GM10847 (cell line): ENCODE data around the gene NMNAT2.

ENCODE experiments used
- POLR2A ChIP-seq: IDR thresholded peaks from 2 replicates; pipeline ENCODE4 v1.6.1; 2011; ENCODE audit not compliant: insufficient read length; ENCODE audit errors: extremely low read depth

Gene NMNAT2

GRCh38 chr1:183355181-183355580, 63.0 kb downstream of the NMNAT2 start:
- no peak for TF ChIP-seq POLR2A

DNA sequence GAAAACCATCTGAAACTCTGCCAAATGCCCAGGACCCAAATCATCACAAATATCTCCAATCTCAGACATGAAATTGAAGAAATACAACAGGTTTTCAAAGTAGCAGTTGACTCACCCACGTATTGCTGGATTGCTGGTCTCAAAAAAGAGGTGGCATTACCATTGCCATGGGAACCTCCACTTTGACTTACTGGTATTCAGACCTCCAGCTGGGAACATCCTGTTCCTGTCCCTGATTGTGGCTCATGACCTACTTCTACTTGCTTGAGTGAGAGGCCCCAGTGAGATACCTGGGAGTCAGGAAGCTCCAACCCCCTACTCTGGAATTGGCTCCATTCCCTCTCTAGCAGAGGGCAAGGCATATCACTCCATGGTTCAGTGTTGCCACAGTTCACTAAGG, 64.6 kb downstream of the NMNAT2 start:
- no peak for TF ChIP-seq POLR2A

DNA sequence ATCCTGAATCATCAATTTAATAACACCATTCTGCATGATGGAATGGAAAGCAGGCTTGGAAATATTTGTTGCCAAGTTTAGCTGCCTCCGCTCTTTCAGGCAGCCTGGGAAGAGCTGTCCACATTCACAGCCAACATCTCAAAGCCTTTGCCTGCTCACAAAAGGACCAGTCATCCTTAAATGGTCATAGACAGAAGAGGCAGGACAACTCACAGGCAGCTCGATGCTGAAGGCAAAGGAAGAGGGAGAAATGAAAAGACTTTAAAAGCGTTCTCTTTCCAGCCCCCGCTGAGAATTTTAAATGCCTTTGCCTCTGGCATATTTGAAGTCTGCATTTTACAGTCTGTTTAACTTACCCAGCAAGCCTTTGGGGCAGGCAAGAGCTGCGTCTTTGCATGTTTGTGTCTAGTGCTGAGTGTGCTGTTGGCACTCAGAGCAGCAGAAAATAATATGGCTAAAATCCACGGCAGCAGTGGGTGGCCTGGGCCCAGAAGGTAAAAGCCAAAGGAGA, 68.9 kb downstream of the NMNAT2 start:
- TF ChIP-seq POLR2A = no peak

DNA sequence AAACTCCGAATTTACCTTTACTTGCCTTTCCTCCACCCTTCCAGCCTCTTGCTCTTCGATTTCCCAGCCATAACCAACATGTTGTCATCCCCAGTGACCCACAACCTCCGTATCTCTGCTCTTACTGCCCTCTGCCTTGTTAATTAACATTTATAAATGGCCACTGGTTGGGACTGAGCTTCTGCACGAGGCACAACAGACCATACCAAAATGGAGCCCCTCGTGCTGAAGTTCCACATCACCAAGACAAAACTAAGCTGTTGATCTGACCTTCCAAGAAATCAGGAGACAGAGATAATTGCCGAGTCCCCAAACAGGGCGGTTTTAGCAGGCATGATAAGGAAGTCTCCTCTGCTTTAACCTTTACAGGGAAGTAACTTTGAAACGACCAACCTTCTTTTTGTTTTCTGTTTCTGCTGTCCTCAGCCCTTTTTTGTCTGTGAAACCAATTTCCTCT, 71.9 kb downstream of the NMNAT2 start:
- TF ChIP-seq POLR2A = no peak

DNA sequence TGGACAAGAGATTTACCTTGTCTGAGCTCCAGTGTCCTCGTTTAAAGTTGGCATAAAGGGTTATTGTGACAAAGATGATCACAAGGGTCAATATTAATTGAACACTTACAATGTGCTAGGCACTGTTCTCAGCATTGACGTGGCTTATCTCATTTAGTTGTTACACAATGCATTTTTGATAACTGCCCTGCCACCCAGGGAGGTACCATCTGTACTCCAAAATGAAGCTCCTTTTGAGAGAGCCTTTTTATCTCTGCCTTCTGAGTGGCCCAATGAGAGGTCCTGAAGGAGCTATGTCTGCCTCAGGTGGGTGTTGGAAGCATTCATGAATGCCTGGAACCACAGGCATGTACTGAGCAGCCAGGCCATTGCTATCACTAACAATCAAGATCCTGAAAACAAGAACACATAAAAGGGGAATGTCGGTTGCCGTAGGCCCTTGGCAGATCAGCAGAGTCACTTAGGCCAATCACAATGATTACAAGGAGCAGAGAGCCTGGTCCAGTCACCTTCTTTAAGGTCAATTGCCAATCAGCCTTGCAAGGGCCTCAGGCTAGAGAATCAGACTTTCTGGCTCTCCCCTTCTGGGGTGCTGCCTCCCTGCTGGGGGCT, 78.5 kb downstream of the NMNAT2 start:
- TF ChIP-seq POLR2A = no peak

DNA sequence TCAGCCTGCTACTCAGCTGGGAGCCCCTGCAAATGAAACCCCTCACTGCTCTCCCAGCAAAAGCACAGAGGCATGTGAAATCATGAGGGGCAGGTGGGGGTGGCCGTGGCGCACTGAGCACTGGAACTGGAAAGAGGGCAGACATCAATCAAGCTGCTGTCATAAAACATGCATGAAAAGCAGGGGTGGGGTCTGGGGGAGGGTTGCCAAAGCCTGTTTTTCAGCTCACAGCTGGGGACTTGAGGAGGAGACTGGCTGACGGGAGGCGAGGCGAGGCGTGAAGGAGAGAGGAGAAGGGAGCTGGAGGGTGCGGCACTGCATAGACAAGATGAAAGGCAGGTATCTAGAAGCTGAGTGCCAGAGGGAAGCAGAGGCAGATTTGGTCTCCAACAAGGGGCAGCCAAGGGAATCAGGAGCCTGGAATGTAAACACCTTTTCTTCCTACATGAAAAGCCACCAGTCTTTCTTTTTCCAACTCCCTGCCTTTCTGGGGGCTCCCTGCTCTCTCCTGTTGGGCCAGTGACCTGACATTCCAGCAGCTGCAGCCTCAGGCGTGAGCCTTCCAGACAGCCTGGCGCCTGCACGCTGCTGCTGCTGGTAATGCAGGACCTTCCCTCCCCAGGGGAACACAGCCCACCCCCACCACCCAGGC, 87.0 kb downstream of the NMNAT2 start:
- TF ChIP-seq POLR2A = no peak

- TF ChIP-seq POLR2A = no peak
Measured at GRCh38 chr1:183330335-183330734, 87.8 kb downstream of the NMNAT2 start.

GRCh38 chr1:183328371-183328770, 89.8 kb downstream of the NMNAT2 start:
- TF ChIP-seq POLR2A = no peak

- TF ChIP-seq POLR2A = no peak
Measured at GRCh38 chr1:183327434-183328290, 90.5 kb downstream of the NMNAT2 start.

- TF ChIP-seq POLR2A = no peak
Measured at GRCh38 chr1:183323849-183324683, 94.1 kb downstream of the NMNAT2 start.

DNA sequence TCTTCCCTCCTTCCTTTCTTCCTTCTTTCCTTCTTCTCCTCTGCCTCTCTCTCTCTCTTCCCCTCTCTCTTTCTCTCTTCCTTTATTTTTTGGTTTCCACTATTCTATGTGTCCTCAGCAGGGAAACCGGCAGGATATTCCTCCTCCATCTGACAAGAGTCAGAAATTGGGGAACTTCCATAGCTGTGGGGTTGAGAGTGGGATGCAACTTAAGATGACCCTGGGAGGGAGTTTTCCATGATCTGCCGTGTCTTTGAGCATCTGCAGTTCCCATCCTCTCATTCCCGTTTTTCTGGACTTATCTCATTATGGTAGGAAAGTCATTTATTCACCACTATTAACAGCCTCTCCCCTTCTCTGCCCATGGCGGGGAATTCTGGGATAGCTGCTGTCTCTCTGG, 98.6 kb downstream of the NMNAT2 start:
- no peak for TF ChIP-seq POLR2A

DNA sequence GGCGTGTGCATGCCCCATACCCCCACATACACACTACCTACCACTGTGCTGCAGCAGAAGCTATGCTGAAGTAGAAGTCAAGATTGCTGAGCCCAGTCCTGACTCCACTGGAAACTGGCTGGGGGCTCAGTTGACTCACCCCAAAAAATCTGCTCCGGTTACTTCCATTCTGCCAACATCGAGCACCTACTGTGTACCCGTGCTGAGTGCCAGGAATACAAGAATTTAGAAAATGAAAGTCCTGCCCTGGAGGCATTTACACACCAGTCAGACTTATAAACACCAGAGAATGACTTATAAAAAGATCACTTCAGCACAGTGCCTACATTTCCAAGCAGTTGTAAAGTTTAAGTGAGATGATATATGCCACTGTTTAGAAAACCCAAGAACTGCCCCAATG, 99.1 kb downstream of the NMNAT2 start:
- no peak for TF ChIP-seq POLR2A

GRCh38 chr1:183318433-183318832, 99.7 kb downstream of the NMNAT2 start:
- TF ChIP-seq POLR2A = no peak

- no peak for TF ChIP-seq POLR2A
Measured at GRCh38 chr1:183315991-183316758, 102.0 kb downstream of the NMNAT2 start.

GRCh38 chr1:183313063-183313462, 105.1 kb downstream of the NMNAT2 start:
- TF ChIP-seq POLR2A = no peak
